Measurements from ENCODE around the gene WBP1L. TPM values are rescaled to one million over a fixed set of nuclear protein-coding genes. Genes with fewer than 3 reads are reported as not detected.
"Not testable (repeated sequence)": the region's sequence is repeated elsewhere in the genome, so short reads cannot be mapped to it uniquely, and the experiment has no call there.

The WBP1L gene
- total RNA-seq, 1 donor from 2014 or later: 26.1 TPM

- Histone ChIP-seq H3K27me3 (ENCODE audit: control insufficient read depth, insufficient read depth, low read length) (no peaks in the 10 kb centered on the region), H3K36me3 (ENCODE audit: control insufficient read depth, insufficient read depth, low read length) (no peaks in the 10 kb centered on the region), H3K4me3 (ENCODE audit: low read depth, low read length) (no peak overlapping the region)
- TF ChIP-seq CTCF (IDR thresholded peaks at IDR 0.05; ENCODE audit: insufficient read depth, low read length, severe bottlenecking): no peak
- DNase-seq (ENCODE audit: low read depth) (no peak), FAIRE-seq (no peak)
Observed at GRCh38 chr10:102738692-102739121, 5.0 kb upstream of the WBP1L start.

GRCh38 chr10:102740229-102740628 is 3.5 kb upstream of the WBP1L start:
- TF ChIP-seq CTCF (IDR thresholded peaks at IDR 0.05; ENCODE audit: insufficient read depth, low read length, severe bottlenecking): no peak

GRCh38 chr10:102741726-102742237 is 2.0 kb upstream of the WBP1L start:
- no peak for FAIRE-seq

More at GRCh38 chr10:102740229-102740628, 3.5 kb upstream of the WBP1L start:
- Histone ChIP-seq H3K36me3 (ENCODE audit: control insufficient read depth, insufficient read depth, low read length) (no peaks in the 10 kb centered on the region), H3K27me3 (ENCODE audit: control insufficient read depth, insufficient read depth, low read length) (no peaks in the 10 kb centered on the region), H3K4me3 (ENCODE audit: low read depth, low read length) (no peak overlapping the region)
- FAIRE-seq: no peak
- DNase-seq (ENCODE audit: low read depth): no peak

GRCh38 chr10:102742313-102742712 is 1.4 kb upstream of the WBP1L start:
- H3K27me3 ChIP-seq (ENCODE audit: control insufficient read depth, insufficient read depth, low read length); H3K36me3 ChIP-seq (ENCODE audit: control insufficient read depth, insufficient read depth, low read length); FAIRE-seq; DNase-seq (ENCODE audit: low read depth); H3K4me3 ChIP-seq (ENCODE audit: low read depth, low read length): not testable (repeated sequence)

More at GRCh38 chr10:102741726-102742237, 2.0 kb upstream of the WBP1L start:
- no peak overlapping the region for H3K4me3 ChIP-seq (ENCODE audit: low read depth, low read length)
- H3K36me3 ChIP-seq (ENCODE audit: control insufficient read depth, insufficient read depth, low read length): no peaks in the 10 kb centered on the region
- H3K27me3 ChIP-seq (ENCODE audit: control insufficient read depth, insufficient read depth, low read length): no peaks in the 10 kb centered on the region
- no peak for DNase-seq (ENCODE audit: low read depth)
- no peak for TF ChIP-seq CTCF (IDR thresholded peaks at IDR 0.05; ENCODE audit: insufficient read depth, low read length, severe bottlenecking)

- no peaks in the 10 kb centered on the region for H3K27me3 ChIP-seq (ENCODE audit: control insufficient read depth, insufficient read depth, low read length)
- TF ChIP-seq CTCF (IDR thresholded peaks at IDR 0.05; ENCODE audit: insufficient read depth, low read length, severe bottlenecking): no peak
- no peak for FAIRE-seq
- no peaks in the 10 kb centered on the region for H3K36me3 ChIP-seq (ENCODE audit: control insufficient read depth, insufficient read depth, low read length)
- no peak for DNase-seq (ENCODE audit: low read depth)
- no peak overlapping the region for H3K4me3 ChIP-seq (ENCODE audit: low read depth, low read length)
Observed at GRCh38 chr10:102743078-102743587, 615 bp upstream of the WBP1L start.

- Histone ChIP-seq H3K4me3 (ENCODE audit: low read depth, low read length) (peak overlapping the region; percentile 98), H3K27me3 (ENCODE audit: control insufficient read depth, insufficient read depth, low read length) (no peaks in the 10 kb centered on the region), H3K36me3 (ENCODE audit: control insufficient read depth, insufficient read depth, low read length) (no peaks in the 10 kb centered on the region)
- no peak for TF ChIP-seq CTCF (IDR thresholded peaks at IDR 0.05; ENCODE audit: insufficient read depth, low read length, severe bottlenecking)
- FAIRE-seq (no peak), DNase-seq (ENCODE audit: low read depth) (no peak)
Observed at GRCh38 chr10:102744374-102745051, 765 bp downstream of the WBP1L start.
